Retina (tissue), 1 donor: ENCODE measurements around the gene ADAP2.
A peak's percentile ranks its signal among the peaks of the same experiment; 100 is the strongest.
"Not testable (repeated sequence)": the region's sequence is repeated elsewhere in the genome, so short reads cannot be mapped to it uniquely, and the experiment has no call there.

Source experiments
- DNase-seq: peaks from one replicate; pipeline ENCODE4 v3.0.0-alpha.2; 2016

Gene ADAP2

GRCh38 chr17:30921544-30922196 is at the start of gene ADAP2:
ADAP2 (plus strand) TSS chr17:30921945; CDS start chr17:30922015, 70 bp downstream.
- DNase-seq: peak; percentile 24

- DNase-seq: no peak
Measured at GRCh38 chr17:30886187-30886586, 35.6 kb upstream of the ADAP2 start.

GRCh38 chr17:30894236-30894635 is 27.5 kb upstream of the ADAP2 start:
- no peak for DNase-seq

GRCh38 chr17:30897311-30897710 is 24.4 kb upstream of the ADAP2 start:
- DNase-seq: no peak

- DNase-seq: no peak
Measured at GRCh38 chr17:30905742-30906100, 16.0 kb upstream of the ADAP2 start.

- peak; percentile 96 for DNase-seq
Measured at GRCh38 chr17:30906101-30906911, 15.4 kb upstream of the ADAP2 start, which contains the start of gene TEFM. TEFM (minus strand) TSS chr17:30906238; CDS start chr17:30906198, 40 bp downstream.

GRCh38 chr17:30908717-30909420 is 12.9 kb upstream of the ADAP2 start:
- no peak for DNase-seq

- not testable (repeated sequence) for DNase-seq
Measured at GRCh38 chr17:30910151-30910550, 11.6 kb upstream of the ADAP2 start.

GRCh38 chr17:30913955-30914354 is 7.8 kb upstream of the ADAP2 start:
- no peak for DNase-seq

- no peak for DNase-seq
Measured at GRCh38 chr17:30915833-30916611, 5.7 kb upstream of the ADAP2 start.

- no peak for DNase-seq
Measured at GRCh38 chr17:30917050-30917449, 4.7 kb upstream of the ADAP2 start.

GRCh38 chr17:30920282-30920681 is 1.5 kb upstream of the ADAP2 start:
- no peak for DNase-seq

- no peak for DNase-seq
Measured at GRCh38 chr17:30920683-30921543, 832 bp upstream of the ADAP2 start.

- peak; percentile 34 for DNase-seq
Measured at GRCh38 chr17:30922235-30923030, 688 bp downstream of the ADAP2 start.

- DNase-seq: no peak
Measured at GRCh38 chr17:30924341-30924740, 2.6 kb downstream of the ADAP2 start.

- no peak for DNase-seq
Measured at GRCh38 chr17:30926516-30926915, 4.8 kb downstream of the ADAP2 start.

- DNase-seq: no peak
Measured at GRCh38 chr17:30927756-30928155, 6.0 kb downstream of the ADAP2 start.

GRCh38 chr17:30928584-30928983 is 6.8 kb downstream of the ADAP2 start:
- no peak for DNase-seq

GRCh38 chr17:30929081-30929633 is 7.4 kb downstream of the ADAP2 start:
- DNase-seq: no peak

GRCh38 chr17:30929861-30930260 is 8.1 kb downstream of the ADAP2 start:
- DNase-seq: not testable (repeated sequence)

- DNase-seq: no peak
Measured at GRCh38 chr17:30930495-30930894, 8.8 kb downstream of the ADAP2 start.
